AG09319 (cell line): ENCODE measurements around the gene PDE9A.

Source experiments
- DNase-seq: peaks from one replicate; pipeline ENCODE4 v3.0.0-alpha.2; 2010; ENCODE audit warnings: low read depth; ENCODE audit errors: extremely low read depth
- TF ChIP-seq, protein P1 (sequence below): IDR thresholded peaks from 2 replicates; pipeline ENCODE4 v1.5.1; 2011; ENCODE audit warnings: low read depth, mild to moderate bottlenecking, inconsistent platforms, low read length, moderate library complexity

PDE9A gene

DNA sequence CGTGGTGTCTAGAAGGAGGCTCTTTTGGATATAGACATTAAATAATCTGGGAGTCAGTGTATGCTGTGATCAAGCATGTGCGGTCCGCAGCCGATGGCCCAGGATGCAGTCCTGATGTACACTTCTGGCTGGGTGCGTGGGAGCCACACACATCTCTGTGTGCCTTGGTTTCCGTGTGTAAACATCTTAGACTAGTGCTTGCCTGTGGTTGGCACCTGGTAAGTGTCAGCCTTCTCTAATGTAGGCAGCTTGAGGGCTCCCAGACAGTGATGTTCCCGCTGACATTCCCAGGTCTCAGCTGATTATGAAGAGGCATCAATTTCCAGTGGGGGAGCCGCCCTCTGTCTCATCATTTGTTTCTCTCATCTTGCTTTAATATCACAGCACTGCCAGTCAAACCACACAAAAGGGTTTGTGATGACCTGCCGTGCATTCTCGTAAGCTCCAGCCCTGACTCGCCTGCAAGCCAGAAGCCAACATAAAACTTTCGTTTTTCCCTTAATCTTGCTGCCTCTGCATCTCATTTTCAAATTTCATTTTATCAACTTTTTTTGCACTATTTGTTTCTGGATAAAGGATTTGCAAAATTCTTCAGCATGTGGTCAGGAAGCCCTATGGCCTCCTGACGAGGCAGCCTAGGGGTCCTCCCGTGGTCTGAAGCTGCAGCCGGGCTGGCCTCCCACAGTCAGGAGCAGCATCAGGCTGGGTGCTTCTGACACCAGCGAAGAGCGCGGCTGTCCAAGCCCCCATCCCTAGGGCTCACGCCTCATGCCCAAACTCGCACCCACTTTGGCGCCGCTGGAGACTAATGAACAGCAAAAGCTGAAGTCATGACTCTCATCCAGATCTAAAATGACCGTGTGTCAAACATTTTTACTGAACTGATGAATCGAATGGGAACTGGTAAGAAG is 28.1 kb downstream of the PDE9A start:
- no peak for DNase-seq
- TF ChIP-seq, protein P1, sequence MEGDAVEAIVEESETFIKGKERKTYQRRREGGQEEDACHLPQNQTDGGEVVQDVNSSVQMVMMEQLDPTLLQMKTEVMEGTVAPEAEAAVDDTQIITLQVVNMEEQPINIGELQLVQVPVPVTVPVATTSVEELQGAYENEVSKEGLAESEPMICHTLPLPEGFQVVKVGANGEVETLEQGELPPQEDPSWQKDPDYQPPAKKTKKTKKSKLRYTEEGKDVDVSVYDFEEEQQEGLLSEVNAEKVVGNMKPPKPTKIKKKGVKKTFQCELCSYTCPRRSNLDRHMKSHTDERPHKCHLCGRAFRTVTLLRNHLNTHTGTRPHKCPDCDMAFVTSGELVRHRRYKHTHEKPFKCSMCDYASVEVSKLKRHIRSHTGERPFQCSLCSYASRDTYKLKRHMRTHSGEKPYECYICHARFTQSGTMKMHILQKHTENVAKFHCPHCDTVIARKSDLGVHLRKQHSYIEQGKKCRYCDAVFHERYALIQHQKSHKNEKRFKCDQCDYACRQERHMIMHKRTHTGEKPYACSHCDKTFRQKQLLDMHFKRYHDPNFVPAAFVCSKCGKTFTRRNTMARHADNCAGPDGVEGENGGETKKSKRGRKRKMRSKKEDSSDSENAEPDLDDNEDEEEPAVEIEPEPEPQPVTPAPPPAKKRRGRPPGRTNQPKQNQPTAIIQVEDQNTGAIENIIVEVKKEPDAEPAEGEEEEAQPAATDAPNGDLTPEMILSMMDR = no peak

DNA sequence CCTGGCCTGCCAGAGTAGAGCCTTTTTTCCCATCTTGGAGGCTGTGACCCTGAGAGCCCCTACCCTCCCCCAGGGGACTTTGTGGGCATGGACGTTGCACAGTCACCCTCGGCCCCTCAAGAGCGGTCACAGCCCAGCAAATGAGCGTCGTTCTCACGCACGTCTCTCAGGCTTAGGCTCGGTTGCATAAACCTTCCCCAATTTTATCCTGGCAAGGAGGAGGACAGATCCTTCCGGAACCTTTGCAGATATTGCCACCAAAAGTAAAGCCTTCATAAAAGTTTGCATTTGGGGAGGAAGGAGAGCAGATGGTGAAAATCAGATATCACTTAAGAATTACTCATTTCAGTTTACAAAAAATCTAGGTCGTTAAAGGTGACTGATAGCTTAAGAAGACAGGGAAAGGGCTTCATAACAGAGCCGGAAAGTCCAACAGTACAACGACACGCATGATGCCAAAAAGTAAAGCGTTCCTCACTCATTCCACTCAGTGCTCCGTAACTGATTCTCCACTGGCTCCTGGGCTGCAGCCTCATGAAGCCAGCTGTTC is 29.3 kb downstream of the PDE9A start:
- TF ChIP-seq, protein P1 = no peak
- no peak for DNase-seq

DNA sequence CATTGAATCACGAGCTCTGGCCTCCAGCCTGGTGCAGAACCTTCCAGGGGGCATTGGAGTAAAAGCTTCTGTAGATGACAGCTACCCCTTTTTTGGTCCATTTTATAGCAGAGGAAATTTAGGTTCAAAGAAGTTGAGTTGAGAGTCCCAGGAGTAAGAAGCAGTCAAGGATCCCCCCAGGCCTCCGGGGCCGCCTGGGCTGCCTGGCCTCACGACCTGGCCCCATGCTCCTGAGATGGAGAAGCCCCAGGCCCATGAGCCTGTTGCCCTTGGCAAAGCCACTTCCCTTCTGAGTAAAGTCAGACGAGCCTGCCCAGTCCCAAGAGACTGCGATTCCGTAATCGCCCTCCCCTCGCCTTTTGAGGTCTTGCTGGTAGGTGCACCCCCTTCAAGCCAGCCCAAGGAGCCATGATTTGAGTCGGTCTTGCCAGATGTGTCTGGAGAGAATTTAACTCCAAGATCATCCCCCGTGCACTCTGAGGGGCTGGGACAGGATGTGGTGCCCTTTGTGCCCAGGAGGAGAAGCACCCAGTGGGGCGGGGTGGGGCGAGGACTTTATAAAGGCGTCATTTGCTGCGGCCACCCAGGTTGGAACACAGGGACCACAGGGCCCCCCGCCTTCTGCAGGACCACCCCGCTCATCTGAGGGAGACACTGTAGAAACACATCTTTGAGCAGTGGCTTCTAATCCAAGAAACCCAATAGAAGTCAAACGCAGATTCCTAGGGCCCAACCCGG is 30.1 kb downstream of the PDE9A start:
- no peak for DNase-seq
- TF ChIP-seq, protein P1 = no peak

DNA sequence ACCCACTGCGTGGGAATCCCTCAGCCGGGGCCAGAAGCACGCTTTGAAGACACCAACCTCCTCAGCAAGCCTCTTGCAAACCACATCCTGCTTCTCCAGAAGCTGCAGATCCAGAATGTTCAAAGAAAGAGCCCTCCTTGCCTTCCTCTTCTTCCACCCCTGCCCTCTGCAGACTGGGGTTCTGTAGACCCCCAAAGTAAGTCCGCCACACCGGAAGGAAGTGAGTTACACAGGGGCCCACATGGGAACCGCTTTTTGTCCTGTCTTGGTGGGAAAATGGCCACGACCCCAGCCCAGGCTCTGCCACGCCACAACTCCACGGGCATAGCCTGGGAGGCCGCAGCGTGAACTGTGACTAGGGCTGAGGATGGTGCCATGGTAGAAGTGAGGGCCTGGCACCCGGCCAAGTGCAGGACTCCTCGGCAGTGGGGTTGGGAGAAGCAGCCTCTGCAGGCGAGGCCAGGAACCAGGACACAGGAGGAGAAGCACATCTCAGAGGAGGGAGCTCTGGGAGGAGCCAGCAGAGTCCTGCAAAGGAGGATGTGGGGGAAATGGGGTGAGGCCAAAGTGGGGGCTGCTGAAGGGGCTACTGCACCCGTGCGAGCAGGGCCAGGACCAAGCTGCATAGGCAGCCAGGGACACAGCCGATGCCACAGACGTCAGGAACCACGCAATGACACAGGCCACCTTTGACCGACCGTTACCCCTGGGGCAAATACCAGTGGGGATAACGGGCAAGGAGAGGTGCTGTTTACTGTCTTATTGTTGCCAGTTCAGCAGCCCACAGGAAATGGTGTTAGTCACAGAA is 30.9 kb downstream of the PDE9A start:
- no peak for DNase-seq
- TF ChIP-seq, protein P1 = no peak

DNA sequence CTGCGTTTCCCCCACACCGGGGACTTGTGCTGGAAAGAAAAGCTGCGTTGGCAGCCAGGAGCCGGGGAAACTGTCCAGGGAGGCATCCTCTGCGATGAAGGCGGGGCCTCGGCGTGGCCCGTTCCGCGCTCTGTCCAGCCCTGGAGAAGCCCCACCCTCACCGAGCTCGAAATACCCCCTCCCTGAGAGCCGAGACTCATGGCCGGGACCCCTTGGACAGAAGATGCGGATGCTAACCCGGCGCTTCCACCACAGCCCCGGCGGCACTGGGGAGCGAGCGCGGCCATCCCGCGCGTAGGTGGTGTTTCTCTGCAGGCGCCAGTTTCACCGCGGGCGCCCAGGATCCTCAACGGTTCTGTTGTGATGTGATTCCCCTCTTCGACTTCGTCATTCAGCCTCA is 31.6 kb downstream of the PDE9A start:
- DNase-seq = no peak
- TF ChIP-seq, protein P1 = no peak

DNA sequence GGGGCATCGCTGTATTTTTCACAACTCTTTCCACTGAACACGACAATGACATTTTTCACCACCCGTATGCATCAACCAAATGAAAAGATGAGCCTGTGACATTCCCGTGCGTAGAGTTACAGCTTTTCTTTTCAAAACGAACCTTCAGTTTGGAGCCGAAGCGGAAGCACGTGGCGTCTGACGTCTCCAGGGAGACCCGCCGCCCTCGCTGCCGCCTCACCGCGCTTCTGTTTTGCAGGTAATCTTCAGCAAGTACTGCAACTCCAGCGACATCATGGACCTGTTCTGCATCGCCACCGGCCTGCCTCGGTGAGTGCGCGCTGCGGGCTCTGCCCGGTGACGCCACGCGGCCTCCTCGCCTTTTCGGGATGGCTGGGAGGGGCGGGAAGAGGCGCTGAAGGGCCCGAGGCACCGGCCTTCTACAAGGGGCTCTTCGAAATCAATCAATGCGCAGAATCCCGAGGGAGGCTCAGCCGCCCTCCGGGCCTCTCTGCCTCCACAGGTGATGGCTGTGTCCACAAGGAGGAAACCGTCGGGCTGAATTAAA is 32.6 kb downstream of the PDE9A start:
- TF ChIP-seq, protein P1 = no peak
- DNase-seq = no peak
